ENCODE results near the gene CTDNEP1.

The CTDNEP1 gene

DNA sequence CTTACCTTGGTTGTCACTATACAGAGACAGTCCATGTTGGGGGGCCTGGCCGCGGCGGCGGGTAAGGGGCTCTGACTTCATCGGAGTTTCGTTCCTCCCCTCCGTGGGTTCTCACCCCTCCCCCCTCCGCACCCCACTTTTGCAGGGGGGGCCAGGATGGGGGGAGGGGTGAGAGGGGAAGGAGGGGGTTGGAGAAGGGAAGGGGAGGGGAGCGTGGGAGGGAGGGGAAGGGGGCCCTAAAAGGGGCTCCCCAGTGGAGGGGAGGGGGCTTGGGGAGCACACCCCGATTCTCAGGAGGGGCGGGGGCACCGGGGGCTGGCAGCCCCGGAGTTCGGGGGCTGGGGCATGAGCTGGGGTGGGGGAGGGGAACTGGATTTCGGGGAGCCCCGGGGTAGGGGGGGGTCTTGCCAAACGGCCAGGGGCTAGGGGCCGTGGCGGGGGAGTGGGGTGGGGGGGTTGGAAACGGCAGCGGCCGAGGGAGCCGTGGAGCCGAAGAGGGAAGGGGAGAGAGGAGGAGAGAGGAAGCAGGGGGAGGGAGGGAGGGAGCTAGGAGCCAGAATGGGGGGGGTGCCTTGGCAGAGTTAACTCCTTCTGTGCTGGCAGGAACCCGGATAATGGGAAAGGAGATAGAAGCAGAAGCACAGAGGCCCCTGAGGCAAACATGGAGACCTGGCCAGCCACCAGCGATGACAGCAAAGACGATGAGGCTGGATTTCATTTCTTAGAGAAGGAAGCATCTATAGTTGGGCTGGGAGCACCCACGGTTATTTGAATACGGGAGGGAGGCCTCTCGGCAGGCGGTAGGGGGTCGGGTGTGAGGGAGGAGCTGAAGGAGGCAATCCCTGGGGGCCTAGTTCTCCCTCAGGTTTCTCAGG, 34.2 kb downstream of the CTDNEP1 start:
- Histone ChIP-seq H3K4me3 (ENCODE audit: low read depth in 1 of 2, low read length in 2 of 2) (peak overlapping the region; percentile 63 to 70), H3K36me3 (ENCODE audit: control insufficient read depth in 1 of 2, insufficient read depth in 2 of 2, low read length in 2 of 2) (peaks cover 0 to under 1% of the 10 kb centered on the region in 2 donors), H3K4me1 (ENCODE audit: control insufficient read depth in 1 of 2, insufficient read depth in 2 of 2, low read length in 2 of 2) (peaks cover 29 to 59% of the 10 kb centered on the region in 2 donors), H3K27me3 (ENCODE audit: low read depth, low read length) (no peaks in the 10 kb centered on the region), H3K27ac (ENCODE audit: low read length) (peak overlapping the region; percentile 60), H3K9me3 (ENCODE audit: control insufficient read depth in 1 of 2, low read length in 2 of 2) (no peaks in the 10 kb centered on the region)

DNA sequence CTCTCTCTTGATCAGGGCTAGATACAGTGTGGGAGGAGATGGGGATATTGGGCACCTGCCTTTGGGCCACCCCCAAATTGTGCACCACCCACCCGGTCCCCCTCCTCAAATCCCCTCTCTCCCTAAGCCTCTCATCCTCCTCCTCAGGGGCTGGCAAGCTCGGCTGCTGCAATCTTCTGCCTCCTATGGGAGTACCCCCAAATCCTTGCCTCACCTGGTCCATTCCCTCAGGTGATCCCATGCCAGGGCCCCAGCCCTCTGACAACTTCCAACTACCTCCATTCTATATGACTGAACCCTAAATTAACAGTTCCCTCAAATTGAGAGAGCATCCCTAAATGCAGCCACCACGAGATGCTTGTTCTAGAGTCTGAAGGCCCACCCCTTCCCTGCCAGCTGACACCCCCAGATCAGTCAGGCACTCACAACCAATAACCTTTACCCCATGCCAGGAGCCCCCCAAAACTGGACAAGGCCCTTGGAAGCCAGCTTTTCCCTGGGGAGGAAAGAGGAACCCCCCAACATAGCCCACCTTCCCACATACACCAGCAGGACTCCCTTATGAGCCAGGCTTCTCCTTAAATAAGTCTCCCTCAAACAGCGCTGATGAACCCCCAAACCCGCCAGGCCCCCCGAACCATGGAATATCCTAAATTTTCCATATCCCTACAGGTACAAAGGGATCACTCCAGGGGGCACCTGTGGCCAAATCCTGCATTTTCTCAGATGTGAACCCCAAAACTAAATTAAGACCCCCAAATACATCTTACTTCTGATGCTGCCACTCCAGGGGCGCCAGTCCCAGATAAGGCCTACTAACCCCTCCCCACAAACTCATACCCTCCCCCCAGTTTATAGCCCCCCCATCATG, 35.1 kb downstream of the CTDNEP1 start:
- H3K4me1 ChIP-seq (ENCODE audit: control insufficient read depth in 1 of 2, insufficient read depth in 2 of 2, low read length in 2 of 2), result peaks cover 28 to 55% of the 10 kb centered on the region in 2 donors
- H3K4me3 ChIP-seq (ENCODE audit: low read depth in 1 of 2, low read length in 2 of 2), result peak overlapping the region; percentile 61 to 70
- H3K36me3 ChIP-seq (ENCODE audit: control insufficient read depth in 1 of 2, insufficient read depth in 2 of 2, low read length in 2 of 2), result no peaks in the 10 kb centered on the region
- no peaks in the 10 kb centered on the region for H3K27me3 ChIP-seq (ENCODE audit: low read depth, low read length)
- no peaks in the 10 kb centered on the region for H3K9me3 ChIP-seq (ENCODE audit: control insufficient read depth in 1 of 2, low read length in 2 of 2)
- peak overlapping the region; percentile 56 for H3K27ac ChIP-seq (ENCODE audit: low read length)

DNA sequence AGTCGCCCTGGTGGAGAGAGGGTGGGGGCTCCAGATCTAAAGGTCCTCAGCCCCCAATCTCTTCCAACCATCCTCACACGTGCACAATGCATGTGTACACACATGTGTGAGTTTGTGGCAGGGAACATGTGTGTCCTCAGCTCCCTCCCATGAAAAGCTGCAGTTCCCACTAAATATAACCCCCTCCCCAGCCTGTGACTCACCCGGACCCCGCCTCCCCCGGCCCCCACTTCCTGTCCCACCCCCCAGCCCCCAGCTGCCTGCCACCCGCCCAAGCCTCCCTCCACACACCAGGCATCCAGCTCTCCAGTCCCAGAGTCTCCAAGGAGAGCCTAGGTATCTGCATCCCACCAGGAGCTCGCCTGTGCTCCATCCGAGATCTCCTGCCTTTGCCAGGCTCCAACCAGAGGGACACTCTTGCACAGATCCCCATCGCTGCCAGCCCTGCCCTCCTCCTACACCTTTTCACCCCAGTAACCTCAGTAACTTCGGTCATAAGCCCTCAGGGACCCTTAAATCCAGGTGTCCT, 35.8 kb downstream of the CTDNEP1 start:
- Histone ChIP-seq H3K36me3 (ENCODE audit: control insufficient read depth in 1 of 2, insufficient read depth in 2 of 2, low read length in 2 of 2) (no peaks in the 10 kb centered on the region), H3K4me1 (ENCODE audit: control insufficient read depth in 1 of 2, insufficient read depth in 2 of 2, low read length in 2 of 2) (peaks cover 25 to 48% of the 10 kb centered on the region in 2 donors), H3K27ac (ENCODE audit: low read length) (peak overlapping the region; percentile 54), H3K27me3 (ENCODE audit: low read depth, low read length) (no peaks in the 10 kb centered on the region), H3K4me3 (ENCODE audit: low read depth in 1 of 2, low read length in 2 of 2) (peak overlapping the region; percentile 61 to 77), H3K9me3 (ENCODE audit: control insufficient read depth in 1 of 2, low read length in 2 of 2) (no peaks in the 10 kb centered on the region)

DNA sequence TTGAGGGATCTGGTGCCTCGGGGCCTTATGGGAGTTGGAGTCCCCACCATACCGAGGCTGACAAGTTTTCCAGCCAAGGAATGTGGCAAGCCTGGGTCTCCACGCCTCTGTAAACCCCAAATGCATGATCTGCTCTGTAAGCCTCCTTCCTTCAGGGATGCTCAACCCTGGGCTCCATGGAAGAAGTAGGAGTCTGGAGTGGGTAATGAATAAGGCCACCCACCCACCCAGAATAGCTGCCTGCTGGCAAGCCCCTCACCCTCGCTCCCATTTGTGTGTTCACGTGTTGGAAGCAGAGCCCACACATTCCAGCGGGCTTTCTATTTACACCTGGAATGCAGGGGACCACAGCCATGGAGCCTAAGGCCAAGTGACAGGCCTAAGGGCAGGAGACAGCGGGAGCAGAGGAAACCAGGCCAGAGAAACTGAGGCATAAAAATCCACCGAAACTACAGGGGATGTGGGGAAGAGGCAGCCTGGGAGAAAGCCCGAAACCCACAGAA, 36.3 kb downstream of the CTDNEP1 start:
- no peaks in the 10 kb centered on the region for H3K9me3 ChIP-seq (ENCODE audit: control insufficient read depth in 1 of 2, low read length in 2 of 2)
- no peaks in the 10 kb centered on the region for H3K27me3 ChIP-seq (ENCODE audit: low read depth, low read length)
- peak overlapping the region; percentile 70 to 77 for H3K4me3 ChIP-seq (ENCODE audit: low read depth in 1 of 2, low read length in 2 of 2)
- H3K27ac ChIP-seq (ENCODE audit: low read length), result peak overlapping the region; percentile 56
- H3K36me3 ChIP-seq (ENCODE audit: control insufficient read depth in 1 of 2, insufficient read depth in 2 of 2, low read length in 2 of 2), result no peaks in the 10 kb centered on the region
- H3K4me1 ChIP-seq (ENCODE audit: control insufficient read depth in 1 of 2, insufficient read depth in 2 of 2, low read length in 2 of 2), result peaks cover 25 to 48% of the 10 kb centered on the region in 2 donors

DNA sequence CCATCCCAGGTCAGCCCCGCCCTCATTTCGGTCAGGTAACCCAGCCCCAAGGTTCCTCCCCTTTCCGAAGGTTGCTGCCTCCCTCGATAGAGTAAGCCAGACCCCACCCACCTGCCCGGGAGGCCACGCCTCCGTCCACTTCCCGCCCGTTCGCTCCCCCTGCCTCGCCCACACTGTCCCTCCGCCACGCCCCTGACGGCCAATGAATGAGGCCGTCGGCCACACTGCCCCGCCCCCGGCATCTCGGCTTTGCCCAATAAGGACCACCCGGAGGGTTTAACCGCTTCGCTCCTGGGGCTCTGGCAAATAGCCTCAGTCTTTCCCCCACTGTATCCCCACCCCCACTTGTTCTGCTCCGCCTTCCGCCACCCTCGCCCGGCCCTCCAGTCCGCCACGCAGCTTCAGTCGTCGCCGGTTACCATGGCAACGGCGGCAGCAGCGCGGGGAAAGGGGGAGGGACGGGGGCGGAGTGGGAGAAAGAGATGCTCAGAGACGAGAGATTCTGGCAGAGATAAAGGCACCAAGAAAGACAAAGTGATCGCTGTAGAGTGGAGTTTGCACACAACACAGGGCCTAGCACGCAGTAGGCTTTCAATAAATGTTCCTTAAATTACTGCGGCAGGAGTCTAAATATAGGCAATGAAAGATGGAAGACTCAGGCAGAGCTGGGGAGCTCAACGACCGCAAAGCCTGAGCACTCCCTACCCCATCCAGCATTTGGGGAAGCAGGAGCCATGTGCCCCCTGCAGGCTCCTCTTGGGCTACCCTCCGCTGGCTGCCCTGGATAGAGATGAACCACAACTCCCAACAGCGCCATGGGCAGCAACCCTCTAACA, 37.0 kb downstream of the CTDNEP1 start:
- H3K27me3 ChIP-seq (ENCODE audit: low read depth, low read length), result no peaks in the 10 kb centered on the region
- no peaks in the 10 kb centered on the region for H3K9me3 ChIP-seq (ENCODE audit: control insufficient read depth in 1 of 2, low read length in 2 of 2)
- H3K36me3 ChIP-seq (ENCODE audit: control insufficient read depth in 1 of 2, insufficient read depth in 2 of 2, low read length in 2 of 2), result no peaks in the 10 kb centered on the region
- peak overlapping the region; percentile 56 for H3K27ac ChIP-seq (ENCODE audit: low read length)
- peaks cover 24 to 45% of the 10 kb centered on the region in 2 donors for H3K4me1 ChIP-seq (ENCODE audit: control insufficient read depth in 1 of 2, insufficient read depth in 2 of 2, low read length in 2 of 2)
- H3K4me3 ChIP-seq (ENCODE audit: low read depth in 1 of 2, low read length in 2 of 2), result peak overlapping the region; percentile 70 to 77

DNA sequence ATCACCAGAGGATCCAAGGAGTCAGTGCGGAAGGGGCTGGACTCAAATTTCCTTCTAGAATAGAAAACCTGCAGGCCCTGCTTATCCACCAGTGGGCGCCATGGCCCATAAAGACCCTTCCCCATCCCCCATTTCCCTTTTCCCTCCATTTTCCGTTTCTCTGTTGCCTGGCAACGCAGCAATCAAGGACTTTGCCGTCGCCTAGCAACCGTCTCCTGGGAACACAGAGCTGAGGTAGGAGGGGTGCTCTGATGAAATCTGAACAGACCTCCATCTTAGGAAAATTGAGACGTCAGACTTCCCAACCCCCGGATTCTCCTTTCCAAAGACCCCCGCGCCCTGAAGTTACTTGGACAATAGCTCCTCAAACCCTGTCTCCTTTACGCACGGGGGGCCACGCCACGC, 37.6 kb downstream of the CTDNEP1 start:
- Histone ChIP-seq H3K4me1 (ENCODE audit: control insufficient read depth in 1 of 2, insufficient read depth in 2 of 2, low read length in 2 of 2) (peaks cover 18 to 38% of the 10 kb centered on the region in 2 donors), H3K27ac (ENCODE audit: low read length) (peak overlapping the region; percentile 11), H3K27me3 (ENCODE audit: low read depth, low read length) (no peaks in the 10 kb centered on the region), H3K9me3 (ENCODE audit: control insufficient read depth in 1 of 2, low read length in 2 of 2) (no peaks in the 10 kb centered on the region), H3K36me3 (ENCODE audit: control insufficient read depth in 1 of 2, insufficient read depth in 2 of 2, low read length in 2 of 2) (no peaks in the 10 kb centered on the region), H3K4me3 (ENCODE audit: low read depth in 1 of 2, low read length in 2 of 2) (peak overlapping the region; percentile 70 to 77)

DNA sequence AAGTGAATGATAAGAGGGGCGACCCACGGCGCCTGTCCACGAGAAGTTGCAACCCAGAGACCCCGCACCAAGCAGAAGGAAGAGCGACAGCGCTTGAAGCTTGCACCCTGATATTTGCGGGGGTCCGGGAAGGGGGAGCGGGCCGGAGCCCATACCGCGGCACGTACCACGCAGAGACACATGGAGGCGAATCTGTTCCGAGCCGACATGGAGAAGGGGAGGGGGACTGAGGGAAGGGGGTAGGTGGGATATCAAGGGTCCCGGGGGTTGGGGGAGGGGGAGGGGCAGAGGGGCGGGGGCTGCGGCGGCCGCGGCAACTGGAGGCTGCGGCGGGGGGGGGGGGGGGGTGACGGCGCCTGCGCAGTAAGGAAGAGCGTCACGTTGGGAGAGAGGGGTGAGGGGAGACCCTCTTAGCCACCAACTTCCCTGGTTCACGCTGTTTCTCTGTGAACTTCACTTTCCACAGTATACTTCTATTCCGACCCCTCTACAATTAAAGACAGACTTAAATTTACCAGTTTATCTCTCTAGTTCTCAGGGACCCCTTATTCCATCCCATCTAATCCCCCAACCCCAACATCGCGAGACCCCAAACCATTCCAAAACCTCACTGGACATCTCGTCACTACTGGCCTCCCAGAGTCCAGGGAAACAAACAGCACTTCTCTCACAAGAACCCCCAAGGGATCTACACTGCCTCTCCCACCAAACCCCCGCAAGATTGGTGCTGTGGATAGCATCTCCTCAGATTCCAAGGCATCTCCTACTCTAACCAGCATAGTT, 39.9 kb downstream of the CTDNEP1 start:
- Histone ChIP-seq H3K27me3 (ENCODE audit: low read depth, low read length) (no peaks in the 10 kb centered on the region), H3K4me1 (ENCODE audit: control insufficient read depth in 1 of 2, insufficient read depth in 2 of 2, low read length in 2 of 2) (peaks cover 16 to 20% of the 10 kb centered on the region in 2 donors), H3K27ac (ENCODE audit: low read length) (no peak overlapping the region), H3K4me3 (ENCODE audit: low read depth in 1 of 2, low read length in 2 of 2) (no peak overlapping the region), H3K9me3 (ENCODE audit: control insufficient read depth in 1 of 2, low read length in 2 of 2) (no peaks in the 10 kb centered on the region), H3K36me3 (ENCODE audit: control insufficient read depth in 1 of 2, insufficient read depth in 2 of 2, low read length in 2 of 2) (no peaks in the 10 kb centered on the region)

DNA sequence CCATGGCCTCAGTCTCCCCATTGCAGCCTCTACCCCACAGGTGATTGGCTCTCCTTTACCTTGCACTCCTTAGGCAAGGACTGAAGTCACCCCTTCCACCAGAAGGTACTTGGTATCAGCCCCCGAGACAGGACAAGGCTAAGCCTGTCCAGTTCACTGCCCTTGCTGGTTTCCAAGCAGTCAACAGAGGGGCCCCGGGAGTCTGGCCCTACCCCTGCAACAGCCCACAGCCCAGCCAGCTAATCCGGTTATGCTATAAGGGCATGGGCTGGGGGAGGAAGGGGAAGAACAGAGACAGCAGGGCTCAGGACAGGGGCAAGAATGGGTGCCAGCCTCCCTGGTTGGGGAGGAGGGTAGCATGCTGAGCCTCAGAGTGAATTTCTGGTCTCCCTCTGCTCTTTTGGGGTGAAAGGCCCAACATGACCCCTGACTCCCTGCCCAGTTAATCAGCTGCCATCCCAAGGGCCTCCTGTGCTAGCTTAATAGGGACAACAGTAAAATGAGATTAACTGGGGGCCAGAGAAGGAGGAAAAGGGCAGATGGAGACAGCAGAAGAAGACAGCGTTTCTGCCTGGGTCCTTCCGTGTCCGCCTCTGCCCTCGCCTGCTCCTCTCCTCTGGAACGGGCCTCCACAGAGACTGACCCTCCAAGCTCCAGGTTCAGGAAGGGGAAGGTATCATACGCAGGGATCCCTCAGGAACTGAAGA, 42.6 kb downstream of the CTDNEP1 start:
- H3K4me3 ChIP-seq (ENCODE audit: low read depth in 1 of 2, low read length in 2 of 2), result no peak overlapping the region
- H3K36me3 ChIP-seq (ENCODE audit: control insufficient read depth in 1 of 2, insufficient read depth in 2 of 2, low read length in 2 of 2), result no peaks in the 10 kb centered on the region
- H3K27ac ChIP-seq (ENCODE audit: low read length), result no peak overlapping the region
- no peaks in the 10 kb centered on the region for H3K9me3 ChIP-seq (ENCODE audit: control insufficient read depth in 1 of 2, low read length in 2 of 2)
- peaks cover 3 to 4% of the 10 kb centered on the region in 2 donors for H3K4me1 ChIP-seq (ENCODE audit: control insufficient read depth in 1 of 2, insufficient read depth in 2 of 2, low read length in 2 of 2)
- H3K27me3 ChIP-seq (ENCODE audit: low read depth, low read length), result no peaks in the 10 kb centered on the region

DNA sequence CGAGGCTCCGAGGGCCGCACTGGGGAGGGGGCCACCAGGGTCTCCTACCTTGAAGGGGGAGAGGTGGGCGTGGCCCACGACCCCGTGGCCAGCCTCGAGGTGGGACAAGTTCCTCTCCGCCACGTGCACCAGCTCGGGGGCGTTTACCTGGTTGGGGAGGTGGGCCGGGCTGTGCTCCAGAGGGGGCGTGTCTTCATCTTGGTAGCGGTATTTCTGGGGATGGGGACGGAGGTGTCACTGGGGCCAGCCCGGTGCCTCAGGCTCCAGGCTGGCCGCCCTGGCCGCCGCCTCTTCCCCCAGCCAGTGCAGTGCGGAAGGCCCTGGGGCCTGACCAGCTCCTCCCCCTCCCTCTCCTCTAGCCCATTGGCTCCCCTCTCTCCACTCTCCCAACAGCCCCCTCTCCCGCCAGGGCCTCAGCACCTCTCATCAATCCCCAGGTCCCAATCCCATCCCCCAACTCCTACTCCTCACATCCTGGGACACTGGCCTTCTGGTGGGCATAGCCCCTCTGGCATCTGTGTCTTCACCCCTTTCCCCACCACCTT, 43.4 kb downstream of the CTDNEP1 start:
- Histone ChIP-seq H3K27ac (ENCODE audit: low read length) (no peak overlapping the region), H3K27me3 (ENCODE audit: low read depth, low read length) (no peaks in the 10 kb centered on the region), H3K4me1 (ENCODE audit: control insufficient read depth in 1 of 2, insufficient read depth in 2 of 2, low read length in 2 of 2) (peaks cover 0 to 4% of the 10 kb centered on the region in 2 donors)

More for the DNA sequence above, 43.4 kb downstream of the CTDNEP1 start:
- Histone ChIP-seq H3K4me3 (ENCODE audit: low read depth in 1 of 2, low read length in 2 of 2) (no peak overlapping the region), H3K36me3 (ENCODE audit: control insufficient read depth in 1 of 2, insufficient read depth in 2 of 2, low read length in 2 of 2) (peaks cover 7% of the 10 kb centered on the region in 2 donors), H3K9me3 (ENCODE audit: control insufficient read depth in 1 of 2, low read length in 2 of 2) (no peaks in the 10 kb centered on the region)

Data from muscle layer of duodenum (tissue), 2 donors.